SH-SY5Y (cell line): ENCODE results near the gene NAMPT.

Experiments
- GATA2 ChIP-seq: IDR thresholded peaks from 2 replicates; pipeline ENCODE4 v1.6.1; 2011; ENCODE audit warnings: mild to moderate bottlenecking, low read depth, low read length
- GATA3 ChIP-seq: IDR thresholded peaks from 2 replicates; pipeline ENCODE4 v1.6.1; 2011; ENCODE audit warnings: low read depth, mild to moderate bottlenecking, low read length, moderate library complexity

The NAMPT gene

GRCh38 chr7:106203473-106203872 lies 81.3 kb downstream of the NAMPT start:
- TF ChIP-seq GATA3 = no peak
- no peak for TF ChIP-seq GATA2

- no peak for TF ChIP-seq GATA2
- TF ChIP-seq GATA3 = no peak
Observed at GRCh38 chr7:106201164-106201563, 83.6 kb downstream of the NAMPT start.

- TF ChIP-seq GATA2 (no peak), GATA3 (no peak)
Observed at GRCh38 chr7:106199813-106200364, 84.9 kb downstream of the NAMPT start.

- TF ChIP-seq GATA2 = no peak
- no peak for TF ChIP-seq GATA3
Observed at GRCh38 chr7:106199024-106199423, 85.8 kb downstream of the NAMPT start.
